Measurements from ENCODE around the gene TMC1. TPM values are rescaled to one million over a fixed set of nuclear protein-coding genes. Genes with fewer than 3 reads are reported as not detected.

The TMC1 gene
- total RNA-seq, 4 donors from 2014 or later: under 0.01 to 0.95 (median 0.90) TPM; not detected in 1

GRCh38 chr9:72743836-72744235 lies 222.4 kb downstream of the TMC1 start:
- DNase-seq: no peak
- no peak overlapping the region for H3K27ac ChIP-seq
- no peak for TF ChIP-seq POLR2A (IDR thresholded peaks at IDR 0.05)
- no peak for TF ChIP-seq CTCF (IDR thresholded peaks at IDR 0.05)
- no peaks in the 10 kb centered on the region for H3K27me3 ChIP-seq
- H3K4me1 ChIP-seq: no peaks in the 10 kb centered on the region
- no peaks in the 10 kb centered on the region for H3K36me3 ChIP-seq
- intact Hi-C loops (cut with DNase I; ENCODE audit: low total_unique reads): no loop called here
- H3K4me3 ChIP-seq: no peak overlapping the region
- no peaks in the 10 kb centered on the region for H3K9me3 ChIP-seq

- H3K9me3 ChIP-seq: no peaks in the 10 kb centered on the region
- no peaks in the 10 kb centered on the region for H3K4me1 ChIP-seq
- no peaks in the 10 kb centered on the region for H3K27me3 ChIP-seq
- no peak overlapping the region for H3K4me3 ChIP-seq
- DNase-seq: no peak
- H3K27ac ChIP-seq: no peak overlapping the region
- no peaks in the 10 kb centered on the region for H3K36me3 ChIP-seq
- TF ChIP-seq CTCF (IDR thresholded peaks at IDR 0.05) (no peak), POLR2A (IDR thresholded peaks at IDR 0.05) (no peak)
- intact Hi-C loops (cut with DNase I; ENCODE audit: low total_unique reads): no loop called here
These were observed 227.9 kb downstream of the TMC1 start for GRCh38 chr9:72749276-72749675.

GRCh38 chr9:72751541-72751940 lies 230.1 kb downstream of the TMC1 start:
- Histone ChIP-seq H3K36me3 (no peaks in the 10 kb centered on the region), H3K4me1 (no peaks in the 10 kb centered on the region), H3K9me3 (no peaks in the 10 kb centered on the region), H3K27me3 (no peaks in the 10 kb centered on the region), H3K27ac (no peak overlapping the region), H3K4me3 (no peak overlapping the region)
- intact Hi-C loops (cut with DNase I; ENCODE audit: low total_unique reads): no loop called here
- TF ChIP-seq POLR2A (IDR thresholded peaks at IDR 0.05) (no peak), CTCF (IDR thresholded peaks at IDR 0.05) (no peak)
- no peak for DNase-seq

- no peaks in the 10 kb centered on the region for H3K36me3 ChIP-seq
- DNase-seq: no peak
- H3K4me1 ChIP-seq: no peaks in the 10 kb centered on the region
- H3K4me3 ChIP-seq: no peak overlapping the region
- H3K27me3 ChIP-seq: no peaks in the 10 kb centered on the region
- H3K27ac ChIP-seq: no peak overlapping the region
- intact Hi-C loops (cut with DNase I; ENCODE audit: low total_unique reads): no loop called here
- TF ChIP-seq CTCF (IDR thresholded peaks at IDR 0.05) (peak in 3 of 4 experiments; percentile 17 to 45 (median 24)), POLR2A (IDR thresholded peaks at IDR 0.05) (no peak)
- H3K9me3 ChIP-seq: no peaks in the 10 kb centered on the region
These were observed 232.0 kb downstream of the TMC1 start for GRCh38 chr9:72753266-72753893.

GRCh38 chr9:72755836-72756235 lies 234.4 kb downstream of the TMC1 start:
- H3K27me3 ChIP-seq: no peaks in the 10 kb centered on the region

More at GRCh38 chr9:72755836-72756235, 234.4 kb downstream of the TMC1 start:
- intact Hi-C loops (cut with DNase I; ENCODE audit: low total_unique reads): no loop called here
- H3K9me3 ChIP-seq: no peaks in the 10 kb centered on the region
- H3K27ac ChIP-seq: no peak overlapping the region
- no peaks in the 10 kb centered on the region for H3K4me1 ChIP-seq
- no peak for DNase-seq
- TF ChIP-seq POLR2A (IDR thresholded peaks at IDR 0.05) (no peak), CTCF (IDR thresholded peaks at IDR 0.05) (no peak)
- no peak overlapping the region for H3K4me3 ChIP-seq
- no peaks in the 10 kb centered on the region for H3K36me3 ChIP-seq
